Superior temporal gyrus (tissue), 1 donor: Measurements from ENCODE around the gene FFAR2.

Experiments used
- DNase-seq: peaks from one replicate; pipeline ENCODE4 v3.0.0-alpha.2; 2016; ENCODE audit errors: extremely low spot score

The FFAR2 gene

GRCh38 chr19:35486268-35486708 is 38.2 kb downstream of the FFAR2 start:
- DNase-seq, result no peak

- no peak for DNase-seq
Measured at GRCh38 chr19:35487656-35488182, 39.7 kb downstream of the FFAR2 start.

- no peak for DNase-seq
Measured at GRCh38 chr19:35488677-35489076, 40.6 kb downstream of the FFAR2 start.

- DNase-seq, result no peak
Measured at GRCh38 chr19:35490364-35490763, 42.3 kb downstream of the FFAR2 start, which contains the start of gene KRTDAP. KRTDAP (minus strand) TSS chr19:35490464; CDS start chr19:35490442, 22 bp downstream.

GRCh38 chr19:35491836-35492360 is 43.8 kb downstream of the FFAR2 start:
- no peak for DNase-seq

GRCh38 chr19:35493971-35494370 is 45.9 kb downstream of the FFAR2 start:
- no peak for DNase-seq

GRCh38 chr19:35495107-35496064 is 47.3 kb downstream of the FFAR2 start:
- peak; percentile 76 for DNase-seq

- no peak for DNase-seq
Measured at GRCh38 chr19:35497406-35497805, 49.3 kb downstream of the FFAR2 start.

- no peak for DNase-seq
Measured at GRCh38 chr19:35498220-35498619, 50.2 kb downstream of the FFAR2 start.

GRCh38 chr19:35498984-35499527 is 51.0 kb downstream of the FFAR2 start:
- no peak for DNase-seq

- DNase-seq, result no peak
Measured at GRCh38 chr19:35500611-35501010, 52.6 kb downstream of the FFAR2 start.
